Measurements from ENCODE around the gene TRABD2B.
A peak's percentile ranks its signal among the peaks of the same experiment; 100 is the strongest.
"Not testable (repeated sequence)": the region's sequence is repeated elsewhere in the genome, so short reads cannot be mapped to it uniquely, and the experiment has no call there.

TRABD2B gene

GRCh38 chr1:47967864-47968555 lies 29.2 kb downstream of the TRABD2B start:
- DNase-seq (ENCODE audit: low read depth) = no peak

- DNase-seq (ENCODE audit: low read depth) = no peak
Observed at GRCh38 chr1:47965816-47966215, 31.4 kb downstream of the TRABD2B start.

GRCh38 chr1:47964636-47965035 lies 32.5 kb downstream of the TRABD2B start:
- DNase-seq (ENCODE audit: low read depth) = no peak

GRCh38 chr1:47963568-47964358 lies 33.4 kb downstream of the TRABD2B start:
- no peak for DNase-seq (ENCODE audit: low read depth)

- DNase-seq (ENCODE audit: low read depth) = no peak
Observed at GRCh38 chr1:47962750-47963492, 34.3 kb downstream of the TRABD2B start.

- DNase-seq (ENCODE audit: low read depth) = not testable (repeated sequence)
Observed at GRCh38 chr1:47961835-47962234, 35.4 kb downstream of the TRABD2B start.

- not testable (repeated sequence) for DNase-seq (ENCODE audit: low read depth)
Observed at GRCh38 chr1:47956491-47956890, 40.7 kb downstream of the TRABD2B start.

GRCh38 chr1:47953661-47954060 lies 43.5 kb downstream of the TRABD2B start:
- DNase-seq (ENCODE audit: low read depth) = no peak

GRCh38 chr1:47951545-47952235 lies 45.5 kb downstream of the TRABD2B start:
- DNase-seq (ENCODE audit: low read depth) = no peak

GRCh38 chr1:47951026-47951425 lies 46.2 kb downstream of the TRABD2B start:
- DNase-seq (ENCODE audit: low read depth) = no peak

- DNase-seq (ENCODE audit: low read depth) = no peak
Observed at GRCh38 chr1:47950471-47950870, 46.7 kb downstream of the TRABD2B start.

- DNase-seq (ENCODE audit: low read depth) = no peak
Observed at GRCh38 chr1:47948126-47948525, 49.1 kb downstream of the TRABD2B start.

GRCh38 chr1:47947531-47947930 lies 49.7 kb downstream of the TRABD2B start:
- DNase-seq (ENCODE audit: low read depth) = no peak

- DNase-seq (ENCODE audit: low read depth) = no peak
Observed at GRCh38 chr1:47944561-47944960, 52.6 kb downstream of the TRABD2B start.

GRCh38 chr1:47942240-47942629 lies 55.0 kb downstream of the TRABD2B start:
- DNase-seq (ENCODE audit: low read depth) = no peak

- DNase-seq (ENCODE audit: low read depth) = peak; percentile 11
Observed at GRCh38 chr1:47941609-47942239, 55.5 kb downstream of the TRABD2B start.

- peak; percentile 26 for DNase-seq (ENCODE audit: low read depth)
Observed at GRCh38 chr1:47940779-47941178, 56.4 kb downstream of the TRABD2B start.

- no peak for DNase-seq (ENCODE audit: low read depth)
Observed at GRCh38 chr1:47940326-47940725, 56.9 kb downstream of the TRABD2B start.

- no peak for DNase-seq (ENCODE audit: low read depth)
Observed at GRCh38 chr1:47938520-47938919, 58.7 kb downstream of the TRABD2B start.

- no peak for DNase-seq (ENCODE audit: low read depth)
Observed at GRCh38 chr1:47937586-47938254, 59.5 kb downstream of the TRABD2B start.

GRCh38 chr1:47936916-47937551 lies 60.2 kb downstream of the TRABD2B start:
- DNase-seq (ENCODE audit: low read depth) = no peak
